ENCODE results near the gene MCOLN1. TPM values are rescaled to one million over a fixed set of nuclear protein-coding genes. Genes with fewer than 3 reads are reported as not detected.

The MCOLN1 gene
- total and polyA plus RNA-seq, 2 experiments from 2014 or later: 7.2 to 16.1 TPM

- ATAC-seq (no peak), DNase-seq (ENCODE audit: low spot score) (peak; percentile 29)
- Histone ChIP-seq H3K4me2 (no peak overlapping the region), H3K4me3 (no peak overlapping the region), H3F3A (replicated peaks; ENCODE audit: low read depth) (no peaks in the 10 kb centered on the region), H3K27me3 (ENCODE audit: insufficient read depth) (no peaks in the 10 kb centered on the region), H4K20me1 (replicated peaks; ENCODE audit: insufficient read depth) (no peaks in the 10 kb centered on the region), H3K4me1 (ENCODE audit: insufficient read depth) (no peaks in the 10 kb centered on the region), H3K79me2 (replicated peaks; ENCODE audit: insufficient read depth) (no peaks in the 10 kb centered on the region), H3K9me2 (ENCODE audit: insufficient read depth) (no peaks in the 10 kb centered on the region), H2AFZ (no peak overlapping the region), H3K27ac (ENCODE audit: low read depth) (no peak overlapping the region), H3K36me3 (ENCODE audit: insufficient read depth) (no peaks in the 10 kb centered on the region)
- Mint-ChIP-seq H3K27me3 (ENCODE audit: insufficient read depth, low read depth, poor library complexity) (peaks cover 6% of the 10 kb centered on the region), H3K27ac (no peak overlapping the region), H3K4me3 (no peak overlapping the region), H3K9me3 (no peaks in the 10 kb centered on the region), H3K4me1 (no peaks in the 10 kb centered on the region), H3K36me3 (ENCODE audit: low read depth) (no peaks in the 10 kb centered on the region)
- TF ChIP-seq, protein P1, sequence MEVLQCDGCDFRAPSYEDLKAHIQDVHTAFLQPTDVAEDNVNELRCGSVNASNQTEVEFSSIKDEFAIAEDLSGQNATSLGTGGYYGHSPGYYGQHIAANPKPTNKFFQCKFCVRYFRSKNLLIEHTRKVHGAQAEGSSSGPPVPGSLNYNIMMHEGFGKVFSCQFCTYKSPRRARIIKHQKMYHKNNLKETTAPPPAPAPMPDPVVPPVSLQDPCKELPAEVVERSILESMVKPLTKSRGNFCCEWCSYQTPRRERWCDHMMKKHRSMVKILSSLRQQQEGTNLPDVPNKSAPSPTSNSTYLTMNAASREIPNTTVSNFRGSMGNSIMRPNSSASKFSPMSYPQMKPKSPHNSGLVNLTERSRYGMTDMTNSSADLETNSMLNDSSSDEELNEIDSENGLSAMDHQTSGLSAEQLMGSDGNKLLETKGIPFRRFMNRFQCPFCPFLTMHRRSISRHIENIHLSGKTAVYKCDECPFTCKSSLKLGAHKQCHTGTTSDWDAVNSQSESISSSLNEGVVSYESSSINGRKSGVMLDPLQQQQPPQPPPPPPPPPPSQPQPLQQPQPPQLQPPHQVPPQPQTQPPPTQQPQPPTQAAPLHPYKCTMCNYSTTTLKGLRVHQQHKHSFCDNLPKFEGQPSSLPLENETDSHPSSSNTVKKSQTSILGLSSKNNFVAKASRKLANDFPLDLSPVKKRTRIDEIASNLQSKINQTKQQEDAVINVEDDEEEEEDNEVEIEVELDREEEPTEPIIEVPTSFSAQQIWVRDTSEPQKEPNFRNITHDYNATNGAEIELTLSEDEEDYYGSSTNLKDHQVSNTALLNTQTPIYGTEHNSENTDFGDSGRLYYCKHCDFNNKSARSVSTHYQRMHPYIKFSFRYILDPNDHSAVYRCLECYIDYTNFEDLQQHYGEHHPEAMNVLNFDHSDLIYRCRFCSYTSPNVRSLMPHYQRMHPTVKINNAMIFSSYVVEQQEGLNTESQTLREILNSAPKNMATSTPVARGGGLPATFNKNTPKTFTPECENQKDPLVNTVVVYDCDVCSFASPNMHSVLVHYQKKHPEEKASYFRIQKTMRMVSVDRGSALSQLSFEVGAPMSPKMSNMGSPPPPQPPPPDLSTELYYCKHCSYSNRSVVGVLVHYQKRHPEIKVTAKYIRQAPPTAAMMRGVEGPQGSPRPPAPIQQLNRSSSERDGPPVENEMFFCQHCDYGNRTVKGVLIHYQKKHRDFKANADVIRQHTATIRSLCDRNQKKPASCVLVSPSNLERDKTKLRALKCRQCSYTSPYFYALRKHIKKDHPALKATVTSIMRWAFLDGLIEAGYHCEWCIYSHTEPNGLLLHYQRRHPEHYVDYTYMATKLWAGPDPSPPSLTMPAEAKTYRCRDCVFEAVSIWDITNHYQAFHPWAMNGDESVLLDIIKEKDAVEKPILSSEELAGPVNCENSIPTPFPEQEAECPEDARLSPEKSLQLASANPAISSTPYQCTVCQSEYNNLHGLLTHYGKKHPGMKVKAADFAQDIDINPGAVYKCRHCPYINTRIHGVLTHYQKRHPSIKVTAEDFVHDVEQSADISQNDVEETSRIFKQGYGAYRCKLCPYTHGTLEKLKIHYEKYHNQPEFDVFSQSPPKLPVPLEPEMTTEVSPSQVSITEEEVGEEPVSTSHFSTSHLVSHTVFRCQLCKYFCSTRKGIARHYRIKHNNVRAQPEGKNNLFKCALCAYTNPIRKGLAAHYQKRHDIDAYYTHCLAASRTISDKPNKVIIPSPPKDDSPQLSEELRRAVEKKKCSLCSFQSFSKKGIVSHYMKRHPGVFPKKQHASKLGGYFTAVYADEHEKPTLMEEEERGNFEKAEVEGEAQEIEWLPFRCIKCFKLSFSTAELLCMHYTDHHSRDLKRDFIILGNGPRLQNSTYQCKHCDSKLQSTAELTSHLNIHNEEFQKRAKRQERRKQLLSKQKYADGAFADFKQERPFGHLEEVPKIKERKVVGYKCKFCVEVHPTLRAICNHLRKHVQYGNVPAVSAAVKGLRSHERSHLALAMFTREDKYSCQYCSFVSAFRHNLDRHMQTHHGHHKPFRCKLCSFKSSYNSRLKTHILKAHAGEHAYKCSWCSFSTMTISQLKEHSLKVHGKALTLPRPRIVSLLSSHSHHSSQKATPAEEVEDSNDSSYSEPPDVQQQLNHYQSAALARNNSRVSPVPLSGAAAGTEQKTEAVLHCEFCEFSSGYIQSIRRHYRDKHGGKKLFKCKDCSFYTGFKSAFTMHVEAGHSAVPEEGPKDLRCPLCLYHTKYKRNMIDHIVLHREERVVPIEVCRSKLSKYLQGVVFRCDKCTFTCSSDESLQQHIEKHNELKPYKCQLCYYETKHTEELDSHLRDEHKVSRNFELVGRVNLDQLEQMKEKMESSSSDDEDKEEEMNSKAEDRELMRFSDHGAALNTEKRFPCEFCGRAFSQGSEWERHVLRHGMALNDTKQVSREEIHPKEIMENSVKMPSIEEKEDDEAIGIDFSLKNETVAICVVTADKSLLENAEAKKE (CRISPR knock-in tag; IDR thresholded peaks at IDR 0.05): no peak
- TF ChIP-seq POLR2AphosphoS5 (IDR thresholded peaks at IDR 0.05; ENCODE audit: low read depth): no peak
- no peak for TF ChIP-seq EZH2phosphoT487 (IDR thresholded peaks at IDR 0.05; ENCODE audit: unreplicated experiment)
- TF ChIP-seq, protein P2, sequence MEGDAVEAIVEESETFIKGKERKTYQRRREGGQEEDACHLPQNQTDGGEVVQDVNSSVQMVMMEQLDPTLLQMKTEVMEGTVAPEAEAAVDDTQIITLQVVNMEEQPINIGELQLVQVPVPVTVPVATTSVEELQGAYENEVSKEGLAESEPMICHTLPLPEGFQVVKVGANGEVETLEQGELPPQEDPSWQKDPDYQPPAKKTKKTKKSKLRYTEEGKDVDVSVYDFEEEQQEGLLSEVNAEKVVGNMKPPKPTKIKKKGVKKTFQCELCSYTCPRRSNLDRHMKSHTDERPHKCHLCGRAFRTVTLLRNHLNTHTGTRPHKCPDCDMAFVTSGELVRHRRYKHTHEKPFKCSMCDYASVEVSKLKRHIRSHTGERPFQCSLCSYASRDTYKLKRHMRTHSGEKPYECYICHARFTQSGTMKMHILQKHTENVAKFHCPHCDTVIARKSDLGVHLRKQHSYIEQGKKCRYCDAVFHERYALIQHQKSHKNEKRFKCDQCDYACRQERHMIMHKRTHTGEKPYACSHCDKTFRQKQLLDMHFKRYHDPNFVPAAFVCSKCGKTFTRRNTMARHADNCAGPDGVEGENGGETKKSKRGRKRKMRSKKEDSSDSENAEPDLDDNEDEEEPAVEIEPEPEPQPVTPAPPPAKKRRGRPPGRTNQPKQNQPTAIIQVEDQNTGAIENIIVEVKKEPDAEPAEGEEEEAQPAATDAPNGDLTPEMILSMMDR (conservative IDR thresholded peaks at IDR 0.05; ENCODE audit: low read depth in 2 of 2): no peak
- no peak for TF ChIP-seq ZNF331 (CRISPR knock-in tag; IDR thresholded peaks at IDR 0.05; ENCODE audit: low read depth)
Measured at GRCh38 chr19:7578127-7578526, 55.7 kb downstream of the MCOLN1 start.

All from GM23338 (cell line).